ENCODE results near the gene IVD. TPM values are rescaled to one million over a fixed set of nuclear protein-coding genes. Genes with fewer than 3 reads are reported as not detected.

The IVD gene
- total RNA-seq, 1 experiment from 2014 or later = 58.9 TPM

DNA sequence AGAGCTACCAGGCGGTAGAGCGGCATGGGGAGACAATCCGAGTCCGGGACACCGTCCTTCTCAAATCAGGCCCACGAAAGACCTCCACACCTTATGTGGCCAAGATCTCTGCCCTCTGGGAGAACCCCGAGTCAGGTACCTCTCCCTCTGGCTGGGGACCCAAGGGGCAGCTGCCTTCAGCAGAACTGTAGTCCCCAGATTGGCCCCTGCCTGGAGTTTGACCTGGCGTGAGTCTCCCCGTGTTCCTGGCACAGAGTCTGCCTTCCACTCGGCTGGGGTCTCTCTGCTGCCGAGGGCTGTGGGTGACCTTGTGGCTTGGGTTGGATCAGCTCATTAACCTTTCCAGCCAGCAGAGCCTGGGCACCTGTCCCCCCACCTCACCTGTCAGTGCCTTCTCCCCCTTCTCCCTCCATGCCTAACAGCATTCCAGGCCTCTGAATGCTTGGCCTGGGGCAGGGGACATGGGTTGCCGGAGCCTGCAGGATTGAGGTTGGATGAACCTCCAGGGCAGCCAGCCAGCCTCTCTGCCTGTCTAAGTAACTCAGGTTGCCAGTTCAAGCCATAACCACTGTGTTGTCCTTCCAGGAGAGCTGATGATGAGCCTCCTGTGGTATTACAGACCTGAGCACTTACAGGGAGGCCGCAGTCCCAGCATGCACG, 58.4 kb downstream of the IVD start:
- peaks cover 15% of the 10 kb centered on the region; the same call in 1 of the 2 replicates for H3K36me3 ChIP-seq (ENCODE audit: low read depth, low read length)
- no peaks in the 10 kb centered on the region for H4K20me1 ChIP-seq (ENCODE audit: low read length)
- no peak overlapping the region for H3K4me3 ChIP-seq (ENCODE audit: low read length)
- DNase-seq = no peak
- no peak overlapping the region for H3K27ac ChIP-seq (ENCODE audit: low read length)
- H3K4me2 ChIP-seq (ENCODE audit: low read length) = no peak overlapping the region
- no peaks in the 10 kb centered on the region for H3K79me2 ChIP-seq (ENCODE audit: low read length)
- no peak for ATAC-seq
- no peaks in the 10 kb centered on the region for H3F3A ChIP-seq (ENCODE audit: low read length, unreplicated experiment)
- no peaks in the 10 kb centered on the region for H3K9me3 ChIP-seq (ENCODE audit: low read length)
- no peaks in the 10 kb centered on the region for H3K4me1 ChIP-seq (ENCODE audit: insufficient read depth, low read length)
- ChIA-PET POLR2A (ENCODE audit: unreplicated experiment) (no interaction called here), CTCF (no interaction called here)
- no peak overlapping the region for H2AFZ ChIP-seq (ENCODE audit: low read length)
- intact Hi-C loops (cut with micrococcal nuclease) = no loop called here
- no TSS peak for BruUV-seq (replicated peaks)
- TF ChIP-seq EZH2 (IDR thresholded peaks at IDR 0.05; ENCODE audit: low read length, unreplicated experiment) = no peak
- TF ChIP-seq, protein P1, sequence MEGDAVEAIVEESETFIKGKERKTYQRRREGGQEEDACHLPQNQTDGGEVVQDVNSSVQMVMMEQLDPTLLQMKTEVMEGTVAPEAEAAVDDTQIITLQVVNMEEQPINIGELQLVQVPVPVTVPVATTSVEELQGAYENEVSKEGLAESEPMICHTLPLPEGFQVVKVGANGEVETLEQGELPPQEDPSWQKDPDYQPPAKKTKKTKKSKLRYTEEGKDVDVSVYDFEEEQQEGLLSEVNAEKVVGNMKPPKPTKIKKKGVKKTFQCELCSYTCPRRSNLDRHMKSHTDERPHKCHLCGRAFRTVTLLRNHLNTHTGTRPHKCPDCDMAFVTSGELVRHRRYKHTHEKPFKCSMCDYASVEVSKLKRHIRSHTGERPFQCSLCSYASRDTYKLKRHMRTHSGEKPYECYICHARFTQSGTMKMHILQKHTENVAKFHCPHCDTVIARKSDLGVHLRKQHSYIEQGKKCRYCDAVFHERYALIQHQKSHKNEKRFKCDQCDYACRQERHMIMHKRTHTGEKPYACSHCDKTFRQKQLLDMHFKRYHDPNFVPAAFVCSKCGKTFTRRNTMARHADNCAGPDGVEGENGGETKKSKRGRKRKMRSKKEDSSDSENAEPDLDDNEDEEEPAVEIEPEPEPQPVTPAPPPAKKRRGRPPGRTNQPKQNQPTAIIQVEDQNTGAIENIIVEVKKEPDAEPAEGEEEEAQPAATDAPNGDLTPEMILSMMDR (conservative IDR thresholded peaks at IDR 0.05; ENCODE audit: low read depth, low read length) = no peak
- no peak for TF ChIP-seq EZH2phosphoT487 (IDR thresholded peaks at IDR 0.05; ENCODE audit: borderline replicate concordance, low read length)
- no peaks in the 10 kb centered on the region for H3K27me3 ChIP-seq (ENCODE audit: low read length)
- H3K9me2 ChIP-seq (replicated peaks; ENCODE audit: low read length) = no peaks in the 10 kb centered on the region
- H3K9ac ChIP-seq (ENCODE audit: low read length) = no peak overlapping the region

DNA sequence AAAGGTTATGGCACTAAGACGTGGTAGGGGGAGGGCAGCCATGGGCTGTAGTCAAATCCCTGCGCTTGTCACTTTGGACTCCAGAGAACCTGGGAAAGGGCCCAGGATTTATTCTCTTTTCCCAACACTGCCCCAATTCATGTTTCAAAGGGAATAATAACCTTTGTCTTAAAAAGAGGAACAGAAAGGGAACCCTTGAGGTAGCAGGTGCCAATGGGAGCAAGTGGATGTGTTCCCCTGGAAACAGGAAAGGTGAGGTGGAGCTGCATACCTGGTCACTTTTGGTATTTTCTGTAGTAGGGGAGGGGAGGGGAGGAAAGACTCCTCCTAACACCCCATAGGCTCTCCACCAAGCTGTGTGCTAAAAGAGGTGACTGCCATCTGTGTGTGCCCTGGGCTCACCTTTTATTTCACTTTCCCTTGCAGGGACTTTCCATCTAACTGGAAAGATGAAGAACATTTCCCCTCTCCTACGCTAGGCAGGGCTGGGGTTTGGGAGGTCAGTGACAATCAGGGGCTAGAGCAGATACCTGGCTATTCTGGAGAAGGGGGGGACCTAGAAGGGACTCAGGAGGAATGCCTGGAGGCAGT, 59.1 kb downstream of the IVD start:
- ChIA-PET CTCF (no interaction called here), POLR2A (ENCODE audit: unreplicated experiment) (no interaction called here)
- H3K9me2 ChIP-seq (replicated peaks; ENCODE audit: low read length) = no peaks in the 10 kb centered on the region
- ATAC-seq (no peak), DNase-seq (no peak)
- H4K20me1 ChIP-seq (ENCODE audit: low read length) = no peaks in the 10 kb centered on the region
- H3K27me3 ChIP-seq (ENCODE audit: low read length) = no peaks in the 10 kb centered on the region
- no peak overlapping the region for H3K4me2 ChIP-seq (ENCODE audit: low read length)
- no peak overlapping the region for H3K27ac ChIP-seq (ENCODE audit: low read length)
- H3K79me2 ChIP-seq (ENCODE audit: low read length) = no peaks in the 10 kb centered on the region
- no TSS peak for BruUV-seq (replicated peaks)
- TF ChIP-seq, protein P1 (conservative IDR thresholded peaks at IDR 0.05; ENCODE audit: low read depth, low read length) = no peak
- TF ChIP-seq EZH2 (IDR thresholded peaks at IDR 0.05; ENCODE audit: low read length, unreplicated experiment) (no peak), EZH2phosphoT487 (IDR thresholded peaks at IDR 0.05; ENCODE audit: borderline replicate concordance, low read length) (no peak)
- H3K9ac ChIP-seq (ENCODE audit: low read length) = no peak overlapping the region
- H3K4me1 ChIP-seq (ENCODE audit: insufficient read depth, low read length) = no peaks in the 10 kb centered on the region
- intact Hi-C loops (cut with micrococcal nuclease) = no loop called here
- no peaks in the 10 kb centered on the region for H3K9me3 ChIP-seq (ENCODE audit: low read length)
- H3F3A ChIP-seq (ENCODE audit: low read length, unreplicated experiment) = peaks cover under 1% of the 10 kb centered on the region
- no peak overlapping the region for H2AFZ ChIP-seq (ENCODE audit: low read length)
- H3K36me3 ChIP-seq (ENCODE audit: low read depth, low read length) = peaks cover 15% of the 10 kb centered on the region; the same call in 1 of the 2 replicates
- H3K4me3 ChIP-seq (ENCODE audit: low read length) = no peak overlapping the region

DNA sequence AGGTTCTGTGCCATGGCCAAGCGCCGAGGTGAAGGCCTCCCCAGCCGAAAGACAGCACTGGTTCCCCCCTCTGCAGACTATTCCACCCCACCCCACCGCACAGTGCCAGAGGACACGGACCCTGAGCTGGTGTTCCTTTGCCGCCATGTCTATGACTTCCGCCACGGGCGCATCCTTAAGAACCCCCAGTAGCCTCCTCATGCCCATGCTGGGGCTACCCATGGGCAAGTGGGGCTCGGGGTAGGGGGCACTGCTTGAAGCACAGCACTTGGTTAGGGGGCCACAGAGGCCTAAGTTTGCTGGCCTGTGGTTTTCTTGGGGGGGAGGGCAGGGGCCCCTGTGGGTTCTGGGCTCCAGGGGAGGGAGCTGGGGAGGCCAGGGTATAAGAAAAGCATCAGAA, 60.3 kb downstream of the IVD start:
- Histone ChIP-seq H3K4me3 (ENCODE audit: low read length) (no peak overlapping the region), H3F3A (ENCODE audit: low read length, unreplicated experiment) (peaks cover 4% of the 10 kb centered on the region), H3K9me2 (replicated peaks; ENCODE audit: low read length) (no peaks in the 10 kb centered on the region), H3K79me2 (ENCODE audit: low read length) (no peaks in the 10 kb centered on the region), H3K9me3 (ENCODE audit: low read length) (no peaks in the 10 kb centered on the region), H3K4me2 (ENCODE audit: low read length) (no peak overlapping the region), H3K27ac (ENCODE audit: low read length) (no peak overlapping the region), H3K9ac (ENCODE audit: low read length) (no peak overlapping the region), H3K4me1 (ENCODE audit: insufficient read depth, low read length) (peaks cover 9% of the 10 kb centered on the region), H3K27me3 (ENCODE audit: low read length) (no peaks in the 10 kb centered on the region), H2AFZ (ENCODE audit: low read length) (no peak overlapping the region), H3K36me3 (ENCODE audit: low read depth, low read length) (peaks cover 15% of the 10 kb centered on the region; the same call in 1 of the 2 replicates), H4K20me1 (ENCODE audit: low read length) (no peaks in the 10 kb centered on the region)
- intact Hi-C loops (cut with micrococcal nuclease) = no loop called here
- ChIA-PET CTCF (no interaction called here), POLR2A (ENCODE audit: unreplicated experiment) (no interaction called here)
- ATAC-seq (no peak), DNase-seq (no peak)
- TF ChIP-seq EZH2 (IDR thresholded peaks at IDR 0.05; ENCODE audit: low read length, unreplicated experiment) = no peak
- TF ChIP-seq EZH2phosphoT487 (IDR thresholded peaks at IDR 0.05; ENCODE audit: borderline replicate concordance, low read length) = no peak
- TF ChIP-seq, protein P1 (conservative IDR thresholded peaks at IDR 0.05; ENCODE audit: low read depth, low read length) = no peak
- BruUV-seq (replicated peaks) = no TSS peak

All from PC-3 (cell line).